WTC11 (cell line): ENCODE measurements around the gene RPUSD3. TPM values are rescaled to one million over a fixed set of nuclear protein-coding genes. Genes with fewer than 3 reads are reported as not detected.

ENCODE experiments used
- ATAC-seq: fragments of 200-7000 bp; cut with Tn5 transposase; 2 replicates; pipeline ENCODE4 v1.10.0; 2021; ENCODE audit warnings: mild to moderate bottlenecking, moderate library complexity
- CTCF ChIA-PET: fragments of 300-600 bp; sonication (Branson Sonifier 250); formaldehyde crosslinking; loops from one replicate; lab custom pipeline; 2021; ENCODE audit warnings: antibody characterized with exemption; lab: Charles Lee
- POLR2A ChIA-PET: fragments of 350-600 bp; sonication (Branson Sonifier 250); formaldehyde crosslinking; loops from one replicate; lab custom pipeline; 2021; ENCODE audit warnings: antibody characterized with exemption; lab: Charles Lee
- DNase-seq: peaks from one replicate; pipeline ENCODE4 v3.0.0; 2021; ENCODE audit warnings: low spot score
- H3K27ac Mint-ChIP-seq: 2 replicates; pipeline ENCODE4 v1.8.0; 2021; ENCODE audit warnings: mixed read lengths
- H3K27me3 Mint-ChIP-seq: 2 replicates; pipeline ENCODE4 v1.8.0; 2021; ENCODE audit warnings: low read depth, mild to moderate bottlenecking, moderate library complexity, mixed read lengths
- H3K36me3 Mint-ChIP-seq: 2 replicates; pipeline ENCODE4 v1.8.0; 2021; ENCODE audit warnings: mixed read lengths
- H3K4me1 Mint-ChIP-seq: 2 replicates; pipeline ENCODE4 v1.8.0; 2022; ENCODE audit warnings: mixed read lengths
- H3K4me3 Mint-ChIP-seq: 2 replicates; pipeline ENCODE4 v1.8.0; 2021; ENCODE audit warnings: mild to moderate bottlenecking, moderate library complexity, mixed read lengths
- H3K9me3 Mint-ChIP-seq: 2 replicates; pipeline ENCODE4 v1.8.0; 2021; ENCODE audit warnings: mixed read lengths
- AR ChIP-seq: fragments of 250-450 bp; sonication (Bioruptor Pico); IDR thresholded peaks from 2 replicates; pipeline ENCODE4 v1.9.0; 2021; ENCODE audit warnings: mild to moderate bottlenecking
- ATF2 ChIP-seq: sonication (generic); formaldehyde crosslinking; IDR thresholded peaks from 2 replicates; pipeline ENCODE4 v1.8.1; 2022; ENCODE audit warnings: low read depth, missing genetic modification reagents, borderline replicate concordance
- E2F4 ChIP-seq: sonication (generic); formaldehyde crosslinking; IDR thresholded peaks from 2 replicates; pipeline ENCODE4 v1.8.1; 2022; ENCODE audit warnings: low read depth, mild to moderate bottlenecking, moderate library complexity, missing genetic modification reagents, borderline replicate concordance
- ELF4 ChIP-seq: sonication (generic); formaldehyde crosslinking; IDR thresholded peaks from 2 replicates; pipeline ENCODE4 v1.8.1; 2022; ENCODE audit warnings: low read depth, mild to moderate bottlenecking, moderate library complexity, missing genetic modification reagents
- EMX1 ChIP-seq: fragments of 250-450 bp; sonication (Bioruptor Pico); IDR thresholded peaks from 2 replicates; pipeline ENCODE4 v1.8.0; 2021; ENCODE audit warnings: mild to moderate bottlenecking
- ERG ChIP-seq: fragments of 250-450 bp; sonication (Bioruptor Pico); IDR thresholded peaks from 2 replicates; pipeline ENCODE4 v1.8.0; 2021; ENCODE audit warnings: mild to moderate bottlenecking
- FOXP4 ChIP-seq: sonication (generic); formaldehyde crosslinking; IDR thresholded peaks from 2 replicates; pipeline ENCODE4 v1.8.0; 2022; ENCODE audit warnings: mild to moderate bottlenecking, missing genetic modification reagents
- GRHL2 ChIP-seq: fragments of 250-450 bp; sonication (Bioruptor Pico); IDR thresholded peaks from 2 replicates; pipeline ENCODE4 v1.8.0; 2022; ENCODE audit warnings: mild to moderate bottlenecking, moderate library complexity; ENCODE audit not compliant: insufficient replicate concordance, severe bottlenecking
- JAZF1 ChIP-seq: fragments of 250-450 bp; sonication (Bioruptor Pico); IDR thresholded peaks from 2 replicates; pipeline ENCODE4 v1.9.0; 2021; ENCODE audit warnings: moderate library complexity, mild to moderate bottlenecking, inconsistent platforms
- SMAD3 ChIP-seq: sonication (generic); formaldehyde crosslinking; IDR thresholded peaks from 2 replicates; pipeline ENCODE4 v1.8.0; 2022; ENCODE audit warnings: missing genetic modification reagents, mild to moderate bottlenecking, borderline replicate concordance
- STAT6 ChIP-seq: sonication (generic); formaldehyde crosslinking; conservative IDR thresholded peaks from 2 replicates; pipeline ENCODE4 v1.8.1; 2023; ENCODE audit warnings: mild to moderate bottlenecking, low read depth, missing genetic modification reagents, moderate library complexity
- TCF7 ChIP-seq: sonication (generic); formaldehyde crosslinking; IDR thresholded peaks from 2 replicates; pipeline ENCODE4 v1.8.0; 2022; ENCODE audit warnings: mild to moderate bottlenecking, low read depth, missing genetic modification reagents, moderate library complexity
- ZBTB21 ChIP-seq: sonication (generic); formaldehyde crosslinking; IDR thresholded peaks from 2 replicates; pipeline ENCODE4 v1.8.1; 2023; ENCODE audit warnings: mild to moderate bottlenecking, missing genetic modification reagents, borderline replicate concordance
- ZNF121 ChIP-seq: sonication (generic); formaldehyde crosslinking; IDR thresholded peaks from 2 replicates; pipeline ENCODE4 v1.8.0; 2023; ENCODE audit warnings: missing genetic modification reagents
- ZNF263 ChIP-seq: sonication (generic); formaldehyde crosslinking; IDR thresholded peaks from 2 replicates; pipeline ENCODE4 v1.8.1; 2022; ENCODE audit warnings: low read depth, mild to moderate bottlenecking, moderate library complexity, missing genetic modification reagents
- ZNF425 ChIP-seq: fragments of 250-450 bp; sonication (Bioruptor Pico); conservative IDR thresholded peaks from 2 replicates; pipeline ENCODE4 v1.9.0; 2021; ENCODE audit warnings: mild to moderate bottlenecking
- ZNF671 ChIP-seq: fragments of 250-450 bp; sonication (Bioruptor Pico); IDR thresholded peaks from 2 replicates; pipeline ENCODE4 v1.8.0; 2021; ENCODE audit warnings: mild to moderate bottlenecking
- total RNA-seq: library from RNA; stranded (reverse); gene quantifications from 3 replicates; pipeline ENCODE4 v1.2.3, GENCODE V29; 2021

The RPUSD3 gene
- total RNA-seq, 1 experiment from 2014 or later: 95.5 TPM

- no peak overlapping the region for H3K4me3 Mint-ChIP-seq
- H3K4me1 Mint-ChIP-seq: no peaks in the 10 kb centered on the region
- no peak for ATAC-seq
- no peaks in the 10 kb centered on the region for H3K9me3 Mint-ChIP-seq
- ChIA-PET CTCF (no interaction called here), POLR2A (no interaction called here)
- peaks cover 5% of the 10 kb centered on the region; the same call in 1 of the 2 replicates for H3K27me3 Mint-ChIP-seq
- no peaks in the 10 kb centered on the region for H3K36me3 Mint-ChIP-seq
- no peak for TF ChIP-seq SMAD3 (CRISPR knock-in tag)
- TF ChIP-seq ATF2 (CRISPR knock-in tag): no peak
- no peak for TF ChIP-seq ERG (CRISPR knock-in tag)
- TF ChIP-seq ZNF121: no peak
- no peak for TF ChIP-seq TCF7 (CRISPR knock-in tag)
- no peak for TF ChIP-seq ZNF263 (CRISPR knock-in tag)
- TF ChIP-seq ZBTB21: no peak
- no peak for TF ChIP-seq JAZF1 (CRISPR knock-in tag)
- TF ChIP-seq, all 79 proteins: peak for 0
- H3K27ac Mint-ChIP-seq: no peak overlapping the region
- DNase-seq: no peak
Measured at GRCh38 chr3:9881441-9881840, 37.6 kb upstream of the RPUSD3 start.

GRCh38 chr3:9879830-9880549, 36.2 kb upstream of the RPUSD3 start, which contains the start of gene CIDEC:
Gene CIDEC (minus strand): TSS chr3:9880253. CDS start chr3:9878486, 1,767 bp downstream.
- no peaks in the 10 kb centered on the region for H3K4me1 Mint-ChIP-seq
- H3K36me3 Mint-ChIP-seq: no peaks in the 10 kb centered on the region
- H3K27ac Mint-ChIP-seq: no peak within 1 kb of the TSS
- peaks cover 5% of the 10 kb centered on the region; the same call in 1 of the 2 replicates for H3K27me3 Mint-ChIP-seq
- no peak for ATAC-seq
- no peak within 1 kb of the TSS for H3K4me3 Mint-ChIP-seq
- DNase-seq: no peak
- H3K9me3 Mint-ChIP-seq: no peaks in the 10 kb centered on the region
- CTCF ChIA-PET: interaction anchor here (0.5 to 1.1 kb wide), 4 partner anchors 16 to 285 kb away, joined by 3 to 4 read pairs (median 3); partner anchors contain the start of gene IRAK2
- POLR2A ChIA-PET: interaction anchor here (0.6 kb wide), 1 partner anchor 137 kb away, joined by 4 read pairs; no protein-coding TSS in a partner anchor
- TF ChIP-seq EMX1 (CRISPR knock-in tag) (no peak), ZNF425 (CRISPR knock-in tag) (no peak), STAT6 (CRISPR knock-in tag) (no peak), ZNF671 (CRISPR knock-in tag) (no peak), GRHL2 (no peak), ELF4 (no peak), ATF2 (CRISPR knock-in tag) (no peak), E2F4 (CRISPR knock-in tag) (no peak), AR (CRISPR knock-in tag) (no peak), FOXP4 (CRISPR knock-in tag) (no peak)
